GM18508 (cell line): ENCODE results near the gene SLC26A9.
"Not testable (repeated sequence)": the region's sequence is repeated elsewhere in the genome, so short reads cannot be mapped to it uniquely, and the experiment has no call there.

Experiments used
- ATAC-seq: cut with Tn5 transposase; IDR thresholded peaks from one replicate; pipeline ENCODE4 v1.9.1; 2021; ENCODE audit warnings: moderate number of reproducible peaks; ENCODE audit not compliant: insufficient read depth, unreplicated experiment

Gene SLC26A9

GRCh38 chr1:205913451-205914154 is 29.7 kb downstream of the SLC26A9 start:
- no peak for ATAC-seq

- no peak for ATAC-seq
Observed at GRCh38 chr1:205907794-205908193, 35.5 kb downstream of the SLC26A9 start.

- not testable (repeated sequence) for ATAC-seq
Observed at GRCh38 chr1:205905095-205905494, 38.2 kb downstream of the SLC26A9 start.

- no peak for ATAC-seq
Observed at GRCh38 chr1:205896351-205896750, 46.9 kb downstream of the SLC26A9 start.

- ATAC-seq: not testable (repeated sequence)
Observed at GRCh38 chr1:205894119-205894518, 49.1 kb downstream of the SLC26A9 start.

GRCh38 chr1:205892175-205892574 is 51.1 kb downstream of the SLC26A9 start:
- not testable (repeated sequence) for ATAC-seq

GRCh38 chr1:205891481-205891880 is 51.8 kb downstream of the SLC26A9 start:
- ATAC-seq: not testable (repeated sequence)

GRCh38 chr1:205890631-205891030 is 52.6 kb downstream of the SLC26A9 start:
- not testable (repeated sequence) for ATAC-seq

- not testable (repeated sequence) for ATAC-seq
Observed at GRCh38 chr1:205889706-205890105, 53.5 kb downstream of the SLC26A9 start.

- not testable (repeated sequence) for ATAC-seq
Observed at GRCh38 chr1:205889006-205889405, 54.2 kb downstream of the SLC26A9 start.

- no peak for ATAC-seq
Observed at GRCh38 chr1:205883792-205884191, 59.5 kb downstream of the SLC26A9 start.

- ATAC-seq: no peak
Observed at GRCh38 chr1:205880923-205881322, 62.3 kb downstream of the SLC26A9 start.

GRCh38 chr1:205879974-205880373 is 63.3 kb downstream of the SLC26A9 start:
- no peak for ATAC-seq

- ATAC-seq: no peak
Observed at GRCh38 chr1:205878026-205878425, 65.2 kb downstream of the SLC26A9 start.

GRCh38 chr1:205873148-205873547 is 70.1 kb downstream of the SLC26A9 start:
- not testable (repeated sequence) for ATAC-seq

GRCh38 chr1:205870236-205870635 is 73.0 kb downstream of the SLC26A9 start:
- ATAC-seq: no peak
